Activated CD8-positive, alpha-beta memory T cell treated with anti-CD3 and anti-CD28 coated beads, Interleukin-2, amount 50 U/mL, for 4 hours (primary cell): ENCODE results near the gene MOB3B.
"Not testable (repeated sequence)": the region's sequence is repeated elsewhere in the genome, so short reads cannot be mapped to it uniquely, and the experiment has no call there.

ENCODE experiments used
- DNase-seq: peaks from one replicate; pipeline ENCODE4 v3.0.0-alpha.2; 2020

MOB3B gene

GRCh38 chr9:27473111-27473529, 56.5 kb downstream of the MOB3B start:
- DNase-seq, result no peak

DNA sequence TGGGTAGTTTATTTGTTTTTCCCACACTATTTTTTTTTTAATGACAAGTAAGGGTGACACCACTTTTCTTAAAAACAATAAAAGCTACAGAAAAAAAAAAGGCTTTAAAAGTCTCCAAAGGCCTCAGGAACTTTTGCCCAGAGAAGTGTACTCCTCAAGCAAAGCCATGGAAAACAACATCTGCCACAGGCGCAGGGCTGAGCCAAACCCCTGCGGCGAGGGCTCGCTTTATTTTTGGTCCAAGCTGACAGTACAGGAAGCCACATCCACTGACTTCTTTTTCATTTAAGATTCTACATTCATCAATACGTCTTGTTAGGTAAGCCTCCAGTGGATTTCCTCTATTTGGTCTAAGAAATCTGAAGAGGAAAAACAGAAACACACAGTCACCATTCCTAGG, 57.4 kb downstream of the MOB3B start:
- DNase-seq, result no peak

DNA sequence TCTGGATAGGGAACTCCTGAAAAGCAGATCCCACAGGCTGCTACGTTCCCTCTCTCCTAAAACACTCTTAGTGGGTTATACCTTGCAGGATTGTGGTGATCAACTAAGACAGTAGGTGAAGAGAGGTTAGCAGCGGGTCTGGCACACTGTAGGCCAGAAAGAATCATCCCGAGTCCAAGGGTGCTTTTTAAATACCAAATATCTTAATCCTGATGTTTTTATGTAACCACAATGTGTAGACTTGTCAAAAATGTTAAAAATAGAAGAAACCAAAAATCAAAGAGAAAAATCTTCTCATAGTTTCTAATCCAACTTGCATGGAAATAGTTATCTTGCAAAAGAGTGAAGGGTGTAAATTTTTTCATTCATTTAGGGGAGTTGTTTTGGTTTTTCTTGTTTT, 57.8 kb downstream of the MOB3B start:
- no peak for DNase-seq

- DNase-seq, result no peak
Observed at GRCh38 chr9:27471366-27471765, 58.2 kb downstream of the MOB3B start.

DNA sequence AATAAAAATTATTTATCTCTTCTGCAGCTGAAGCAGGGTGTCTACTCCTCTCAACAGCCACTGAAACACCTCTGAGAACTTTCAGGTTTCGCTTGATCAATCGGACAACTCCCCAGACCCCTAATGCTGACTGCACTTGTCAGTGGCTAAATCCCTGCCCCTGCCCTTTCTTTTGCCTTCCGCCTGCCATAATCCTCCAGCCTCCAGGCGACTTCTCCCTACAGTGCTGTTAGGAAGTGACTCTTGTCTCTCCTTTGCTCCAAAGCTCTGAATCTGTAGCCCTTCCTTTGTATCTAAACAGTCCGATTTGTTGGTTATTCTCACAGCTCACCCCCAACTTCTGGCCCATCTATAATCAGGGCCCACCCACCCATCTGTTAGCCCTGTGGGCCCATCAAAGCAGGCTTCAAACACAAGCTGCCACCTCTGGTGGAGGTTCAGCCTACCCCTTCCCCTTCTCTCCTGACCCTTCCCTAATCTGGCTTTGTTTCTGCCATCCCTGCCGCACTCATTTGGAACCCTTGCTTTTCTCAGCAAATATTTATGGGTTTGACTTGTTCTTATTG, 59.2 kb downstream of the MOB3B start:
- no peak for DNase-seq

DNA sequence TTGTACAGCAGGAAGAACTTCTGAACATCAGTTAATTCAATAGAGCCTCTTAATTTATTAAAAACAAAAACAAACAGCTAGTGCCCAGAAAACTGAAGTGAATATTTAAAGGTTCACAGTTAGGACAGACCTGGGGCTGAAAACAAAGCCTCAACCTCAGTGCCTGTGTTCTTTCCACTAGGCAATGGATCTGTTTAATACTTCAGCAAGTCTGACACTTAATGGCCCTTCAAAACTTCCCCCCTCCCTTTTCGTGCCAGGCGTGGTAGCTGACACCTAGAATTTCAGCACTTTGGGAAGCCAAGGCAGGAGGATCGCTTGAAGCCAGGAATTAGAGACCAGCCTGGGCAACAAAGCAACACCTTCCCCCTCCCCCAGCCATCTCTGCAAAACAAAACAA, 60.1 kb downstream of the MOB3B start:
- no peak for DNase-seq

GRCh38 chr9:27468462-27469110, 61.0 kb downstream of the MOB3B start:
- DNase-seq, result no peak

GRCh38 chr9:27468000-27468399, 61.6 kb downstream of the MOB3B start:
- no peak for DNase-seq

DNA sequence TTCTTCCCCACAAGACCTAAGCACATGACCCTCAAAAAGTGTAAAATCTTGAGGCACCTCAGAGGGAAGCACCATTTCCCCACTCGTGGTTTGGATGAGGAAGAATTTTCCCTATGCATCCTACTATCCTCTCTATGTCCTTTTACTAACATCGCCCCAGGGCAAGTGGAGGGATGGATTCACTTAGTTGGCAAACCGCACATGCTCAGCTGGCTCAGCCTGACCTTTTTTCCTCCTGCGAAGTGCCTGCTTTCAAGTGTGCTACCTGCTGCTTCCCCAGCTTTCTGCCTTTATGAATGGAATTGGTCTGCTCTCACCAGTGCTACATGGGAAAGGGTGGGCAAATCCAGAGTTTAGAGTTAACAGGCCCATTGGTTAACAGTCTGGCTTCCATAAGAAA, 62.1 kb downstream of the MOB3B start:
- DNase-seq, result no peak

DNA sequence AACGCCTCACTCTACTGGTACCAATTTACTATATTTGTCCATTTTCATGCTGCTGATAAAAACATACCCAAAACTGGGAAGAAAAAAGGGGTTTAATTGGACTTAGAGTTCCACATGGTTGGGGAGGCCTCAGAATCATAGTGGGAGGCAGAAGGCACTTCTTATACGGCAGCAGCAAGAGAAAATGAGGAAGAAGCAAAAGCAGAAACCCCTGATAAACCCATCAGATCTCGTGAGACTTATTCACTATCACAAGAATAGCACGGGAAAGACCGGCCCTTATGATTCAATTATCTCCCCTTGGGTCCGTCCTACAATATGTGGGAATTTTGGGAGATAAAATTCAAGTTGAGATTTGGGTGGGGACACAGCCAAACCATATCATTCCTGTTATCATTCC, 63.1 kb downstream of the MOB3B start:
- not testable (repeated sequence) for DNase-seq

- DNase-seq, result not testable (repeated sequence)
Observed at GRCh38 chr9:27464950-27465349, 64.7 kb downstream of the MOB3B start.

GRCh38 chr9:27462846-27463245, 66.8 kb downstream of the MOB3B start:
- DNase-seq, result no peak

GRCh38 chr9:27462434-27462833, 67.2 kb downstream of the MOB3B start:
- DNase-seq, result no peak

DNA sequence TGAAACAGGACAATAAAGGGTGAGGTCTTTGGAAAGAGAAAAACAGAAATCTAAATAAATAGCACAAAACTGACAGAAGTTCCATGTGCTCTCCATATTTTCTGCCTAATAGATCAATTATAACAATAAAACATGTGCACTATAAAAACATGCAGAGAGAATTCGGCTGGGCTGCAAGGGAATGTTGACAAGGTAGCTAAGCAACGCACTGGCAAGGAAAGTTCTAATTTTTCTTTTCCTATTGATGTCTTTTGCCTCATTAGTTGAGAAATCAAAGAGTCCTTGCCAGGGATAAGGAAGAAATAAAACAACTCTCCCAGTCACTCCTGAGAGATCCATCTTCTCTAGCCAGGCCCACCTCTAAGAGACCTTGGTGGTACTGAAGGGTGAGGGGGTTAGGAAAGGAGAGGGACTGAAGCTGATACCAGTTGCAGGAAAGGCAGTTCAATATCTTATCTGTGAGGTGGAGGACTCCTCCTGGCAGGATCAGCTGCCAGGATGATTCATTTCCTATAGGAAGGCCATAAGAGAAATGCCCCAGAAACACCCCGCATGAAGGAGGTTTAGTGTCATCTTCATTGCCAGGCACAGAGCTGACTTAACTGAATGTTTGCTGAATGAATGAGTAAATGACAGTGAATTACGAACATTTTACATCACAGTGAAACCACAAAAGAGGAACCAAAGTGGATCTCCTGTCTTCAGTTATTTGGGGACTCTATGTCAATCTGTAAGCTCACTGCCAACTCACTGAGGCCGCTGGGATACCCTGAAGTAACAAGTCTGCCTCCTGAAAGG, 69.2 kb downstream of the MOB3B start:
- DNase-seq, result no peak

DNA sequence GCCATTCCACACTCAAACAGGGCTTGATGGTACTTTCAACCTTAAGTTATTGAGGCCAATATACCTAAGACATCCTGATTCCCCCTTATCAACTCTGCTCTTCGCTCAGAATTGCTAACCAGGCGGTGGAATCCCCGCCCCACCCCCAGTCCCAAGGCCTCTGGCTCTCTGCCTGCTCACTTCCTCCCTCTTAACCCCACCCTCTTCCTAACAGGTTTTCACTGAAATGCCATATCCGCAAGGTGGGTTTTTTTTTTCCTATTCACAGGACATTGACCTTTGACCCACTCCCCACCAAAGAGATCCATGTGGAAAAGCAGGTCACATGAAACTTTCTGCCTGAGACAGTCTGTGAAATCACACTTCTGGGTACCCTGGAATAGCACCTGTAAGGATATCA, 72.2 kb downstream of the MOB3B start:
- DNase-seq, result no peak

DNA sequence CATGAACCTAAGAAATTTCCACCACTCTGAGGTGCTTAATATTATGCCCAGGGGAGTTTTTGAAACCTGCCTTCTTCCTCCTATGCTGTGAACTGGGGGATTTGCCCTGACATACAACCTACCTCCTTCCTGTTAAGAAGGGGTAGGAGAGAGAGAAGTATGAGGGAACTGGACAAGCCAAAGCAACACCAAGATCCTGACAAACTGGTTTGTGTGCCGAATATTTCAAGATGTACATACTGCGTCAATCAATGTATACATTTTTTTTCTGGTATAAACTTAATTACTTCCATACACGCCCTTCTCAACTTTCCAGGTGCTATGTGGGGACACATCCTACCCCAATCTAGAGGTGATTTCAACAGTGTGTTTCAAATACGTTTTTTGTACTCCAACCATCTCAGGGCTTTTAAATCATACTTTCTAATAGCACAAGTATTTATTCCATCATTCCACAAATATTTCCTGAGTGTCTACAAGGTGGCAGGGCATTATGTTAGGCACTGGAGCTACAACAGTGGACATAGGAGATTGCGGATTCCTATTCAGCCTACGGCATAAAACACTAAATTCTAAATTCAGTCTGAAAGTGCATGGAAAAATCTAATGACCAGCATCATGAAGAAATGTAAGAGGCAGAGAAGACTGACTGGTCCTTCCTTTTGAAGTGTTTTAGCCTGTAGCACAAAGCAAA, 75.6 kb downstream of the MOB3B start:
- no peak for DNase-seq

DNA sequence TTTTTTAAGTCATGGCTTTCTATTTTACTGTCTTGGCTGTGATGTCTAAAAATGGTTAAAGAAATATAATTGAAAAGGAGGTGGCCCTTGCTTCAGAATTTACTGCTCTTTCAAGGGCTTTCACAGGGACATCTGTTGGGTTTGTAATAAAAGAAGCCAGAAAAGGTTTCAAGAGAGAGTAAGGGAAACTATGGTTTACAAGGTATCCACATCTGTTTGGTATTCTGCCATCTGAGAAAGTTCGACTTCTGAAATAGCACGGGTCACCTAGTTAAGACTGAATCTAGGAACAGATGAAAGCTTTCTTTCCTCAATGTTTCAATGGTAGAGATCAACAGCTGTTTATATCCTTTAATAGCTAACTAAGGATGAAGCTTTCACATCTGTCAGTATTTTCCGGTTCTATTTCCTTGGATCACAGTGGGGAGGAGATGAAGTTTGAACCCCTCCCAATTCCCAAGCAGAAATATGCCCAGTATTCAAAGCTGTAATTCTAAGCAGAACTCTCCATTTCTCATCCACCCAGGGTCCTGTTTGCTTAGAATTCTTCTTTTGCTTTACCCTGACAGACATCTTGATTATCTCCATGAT, 78.3 kb downstream of the MOB3B start:
- DNase-seq, result no peak

DNA sequence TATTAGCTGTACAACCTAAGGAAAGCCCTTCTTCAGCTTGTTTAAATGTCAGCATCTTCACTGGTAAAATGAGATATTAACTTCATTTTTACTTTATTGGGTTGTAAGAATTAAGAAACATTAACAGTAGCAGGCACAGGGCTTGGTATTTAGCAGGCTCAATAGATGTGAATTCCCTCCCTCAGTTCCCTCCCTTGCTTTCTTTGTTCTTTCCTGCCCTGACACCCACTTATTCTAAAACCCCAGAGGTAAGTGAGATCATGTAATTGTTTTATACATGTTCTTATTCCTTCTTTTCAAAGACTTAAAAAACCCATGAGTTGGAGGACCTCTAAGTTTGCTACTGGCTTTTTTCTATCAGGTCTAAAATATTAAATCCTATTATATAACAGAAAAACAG, 78.9 kb downstream of the MOB3B start:
- DNase-seq, result no peak

DNA sequence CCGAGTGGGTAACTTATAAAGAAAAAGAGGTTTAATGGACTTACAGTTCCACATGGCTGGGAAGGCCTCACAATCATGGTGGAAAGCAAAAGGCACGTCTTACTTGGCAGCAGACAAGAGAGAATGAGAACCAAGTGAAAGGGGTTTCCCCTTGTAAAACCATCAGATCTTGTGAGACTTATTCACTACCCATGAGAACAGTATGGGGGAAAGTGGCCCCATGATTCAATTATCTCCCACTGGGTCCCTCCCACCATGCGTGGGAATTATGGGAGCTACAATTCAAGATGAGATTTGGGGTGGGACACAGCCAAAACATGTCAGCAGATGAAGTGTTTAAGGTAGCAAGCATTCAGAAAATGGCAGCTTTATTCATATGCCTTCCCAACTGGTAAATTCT, 81.3 kb downstream of the MOB3B start:
- not testable (repeated sequence) for DNase-seq

DNA sequence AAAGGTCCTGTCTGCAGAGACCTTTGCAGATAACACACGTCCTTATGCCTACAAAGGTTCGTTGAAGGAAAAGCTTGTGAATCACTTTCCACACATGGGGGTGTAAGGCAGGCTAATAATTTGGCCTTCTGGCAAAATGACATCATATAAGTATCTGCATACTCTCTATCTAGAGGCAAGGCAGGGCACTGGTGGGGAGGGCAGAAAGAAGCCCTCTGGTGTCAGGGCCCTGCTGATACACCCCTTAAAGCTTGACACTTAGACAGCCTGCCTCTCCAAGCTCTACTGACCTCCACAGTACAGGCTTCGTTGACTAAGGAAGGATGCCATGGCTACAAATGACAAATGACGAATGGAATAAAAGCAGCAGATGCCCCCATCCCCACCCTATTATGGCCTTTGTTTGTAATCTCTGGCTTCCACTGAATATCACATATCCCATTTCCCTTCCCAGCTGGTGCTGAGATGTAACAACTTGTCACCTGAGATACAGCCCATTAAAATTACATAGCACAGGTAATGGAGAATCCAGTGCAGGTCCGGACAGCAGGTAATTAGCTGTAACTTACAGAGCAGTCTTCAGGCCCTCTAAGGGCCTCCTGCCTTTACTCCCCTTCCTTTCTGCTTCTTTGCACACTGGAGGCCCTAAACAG, 82.5 kb downstream of the MOB3B start:
- DNase-seq, result no peak

GRCh38 chr9:27445688-27446087, 83.9 kb downstream of the MOB3B start:
- no peak for DNase-seq

GRCh38 chr9:27445057-27445595, 84.5 kb downstream of the MOB3B start:
- DNase-seq, result no peak
